Glutamatergic neuron (in vitro differentiated cells): ENCODE measurements around the gene NTRK3. TPM values are rescaled to one million over a fixed set of nuclear protein-coding genes. Genes with fewer than 3 reads are reported as not detected.

Source experiments
- DNase-seq: peaks from one replicate; pipeline ENCODE4 v3.0.0; 2022
- H3K27ac Mint-ChIP-seq: one replicate; pipeline ENCODE4 v1.8.0; 2020; ENCODE audit warnings: mild to moderate bottlenecking, mixed read lengths, inconsistent platforms; ENCODE audit not compliant: unreplicated experiment
- H3K27me3 Mint-ChIP-seq: one replicate; pipeline ENCODE4 v1.8.0; 2020; ENCODE audit warnings: mild to moderate bottlenecking, moderate library complexity, mixed read lengths, inconsistent platforms; ENCODE audit not compliant: unreplicated experiment
- H3K36me3 Mint-ChIP-seq: one replicate; pipeline ENCODE4 v1.8.0; 2020; ENCODE audit warnings: mild to moderate bottlenecking, mixed read lengths, inconsistent platforms; ENCODE audit not compliant: unreplicated experiment
- H3K4me1 Mint-ChIP-seq: one replicate; pipeline ENCODE4 v1.8.0; 2020; ENCODE audit warnings: mild to moderate bottlenecking, low read depth, mixed read lengths, inconsistent platforms; ENCODE audit not compliant: unreplicated experiment
- H3K4me3 Mint-ChIP-seq: one replicate; pipeline ENCODE4 v1.8.0; 2020; ENCODE audit warnings: mild to moderate bottlenecking, mixed read lengths, inconsistent platforms; ENCODE audit not compliant: unreplicated experiment
- H3K9me3 Mint-ChIP-seq: one replicate; pipeline ENCODE4 v1.8.0; 2020; ENCODE audit warnings: mild to moderate bottlenecking, moderate library complexity, mixed read lengths, inconsistent platforms; ENCODE audit not compliant: unreplicated experiment
- total RNA-seq: library from RNA; stranded (reverse); fragmentation: NEBNext Ultra II Directional; extraction: Animal tissue kit (Norgen Biotek cat#: 25700); gene quantifications from one replicate; pipeline ENCODE4 v1.2.1, GENCODE V29; 2021; ENCODE audit not compliant: unreplicated experiment
- TF ChIP-seq, protein P1 (sequence below): fragments of 200-600 bp; sonication (generic); IDR thresholded peaks from one replicate; pipeline ENCODE4 v1.5.0; 2021; ENCODE audit not compliant: partially characterized antibody, unreplicated experiment

Gene NTRK3
- total RNA-seq, 1 donor from 2014 or later, result 9.5 TPM

DNA sequence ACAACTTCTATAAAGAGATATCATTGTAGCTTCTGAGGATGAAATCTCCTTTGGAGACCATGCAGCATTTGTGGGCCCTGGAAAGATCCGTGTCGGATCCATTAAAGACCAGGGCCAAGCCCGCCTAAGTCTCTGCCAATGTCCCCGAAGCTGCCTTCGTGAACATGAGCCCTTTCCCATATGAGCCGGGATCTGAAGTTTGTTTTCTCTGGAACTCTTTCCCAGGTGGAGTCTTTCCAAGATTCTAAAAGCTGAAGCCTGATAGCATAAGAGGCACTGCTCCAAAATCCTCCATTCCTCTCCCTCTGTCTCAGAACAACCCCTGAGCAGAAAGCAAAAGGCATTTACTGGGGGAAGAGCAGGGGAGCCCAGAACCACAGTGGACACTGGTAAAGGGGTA lies 274.6 kb downstream of the NTRK3 start:
- Mint-ChIP-seq H3K4me3 (no peak overlapping the region), H3K27ac (no peak overlapping the region), H3K9me3 (no peaks in the 10 kb centered on the region), H3K36me3 (no peaks in the 10 kb centered on the region), H3K27me3 (peaks cover 2% of the 10 kb centered on the region), H3K4me1 (no peaks in the 10 kb centered on the region)
- TF ChIP-seq, protein P1, sequence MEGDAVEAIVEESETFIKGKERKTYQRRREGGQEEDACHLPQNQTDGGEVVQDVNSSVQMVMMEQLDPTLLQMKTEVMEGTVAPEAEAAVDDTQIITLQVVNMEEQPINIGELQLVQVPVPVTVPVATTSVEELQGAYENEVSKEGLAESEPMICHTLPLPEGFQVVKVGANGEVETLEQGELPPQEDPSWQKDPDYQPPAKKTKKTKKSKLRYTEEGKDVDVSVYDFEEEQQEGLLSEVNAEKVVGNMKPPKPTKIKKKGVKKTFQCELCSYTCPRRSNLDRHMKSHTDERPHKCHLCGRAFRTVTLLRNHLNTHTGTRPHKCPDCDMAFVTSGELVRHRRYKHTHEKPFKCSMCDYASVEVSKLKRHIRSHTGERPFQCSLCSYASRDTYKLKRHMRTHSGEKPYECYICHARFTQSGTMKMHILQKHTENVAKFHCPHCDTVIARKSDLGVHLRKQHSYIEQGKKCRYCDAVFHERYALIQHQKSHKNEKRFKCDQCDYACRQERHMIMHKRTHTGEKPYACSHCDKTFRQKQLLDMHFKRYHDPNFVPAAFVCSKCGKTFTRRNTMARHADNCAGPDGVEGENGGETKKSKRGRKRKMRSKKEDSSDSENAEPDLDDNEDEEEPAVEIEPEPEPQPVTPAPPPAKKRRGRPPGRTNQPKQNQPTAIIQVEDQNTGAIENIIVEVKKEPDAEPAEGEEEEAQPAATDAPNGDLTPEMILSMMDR, result no peak
- no peak for DNase-seq

DNA sequence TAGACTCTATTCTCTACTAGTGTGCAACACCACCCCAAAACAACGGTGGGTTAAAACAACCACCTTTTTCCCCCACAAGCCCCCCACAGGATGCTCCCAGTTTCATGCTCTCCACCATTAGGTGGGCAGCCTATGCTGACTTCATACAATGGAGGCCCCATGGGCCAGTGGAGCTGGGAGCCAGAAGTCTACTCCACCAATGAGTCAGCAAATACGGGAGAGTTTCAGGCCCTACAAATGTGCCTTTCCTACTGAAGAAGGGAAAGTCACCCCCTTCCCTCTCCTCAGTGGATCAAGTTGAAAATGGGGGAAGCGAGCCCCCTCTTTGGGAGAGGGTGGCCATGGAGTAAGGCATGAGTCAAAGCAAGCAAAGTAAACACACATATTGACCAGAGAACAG lies 278.6 kb downstream of the NTRK3 start:
- Mint-ChIP-seq H3K27ac (no peak overlapping the region), H3K4me3 (no peak overlapping the region), H3K36me3 (no peaks in the 10 kb centered on the region), H3K27me3 (peaks cover 2% of the 10 kb centered on the region), H3K4me1 (no peaks in the 10 kb centered on the region), H3K9me3 (no peaks in the 10 kb centered on the region)
- no peak for DNase-seq
- TF ChIP-seq, protein P1, result no peak

DNA sequence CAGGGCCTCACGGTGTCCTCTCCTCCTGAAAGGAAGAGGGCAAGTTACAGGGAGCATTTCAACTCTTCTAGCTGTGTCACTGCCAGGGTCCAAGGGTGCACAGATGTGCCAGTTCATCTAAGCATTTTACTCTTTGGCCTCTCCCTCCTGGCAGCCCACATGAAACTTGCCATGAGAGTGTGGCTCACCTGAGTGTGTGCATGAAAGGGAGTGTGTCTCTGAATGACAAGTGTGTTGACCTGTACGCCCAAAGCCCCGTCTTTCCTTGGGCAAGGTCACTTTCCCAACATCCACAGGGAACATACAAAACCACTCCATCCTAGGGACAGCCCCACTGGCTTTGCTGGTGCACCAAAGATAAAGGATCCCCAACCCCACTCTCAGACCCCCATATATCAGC lies 280.0 kb downstream of the NTRK3 start:
- no peak for DNase-seq

DNA sequence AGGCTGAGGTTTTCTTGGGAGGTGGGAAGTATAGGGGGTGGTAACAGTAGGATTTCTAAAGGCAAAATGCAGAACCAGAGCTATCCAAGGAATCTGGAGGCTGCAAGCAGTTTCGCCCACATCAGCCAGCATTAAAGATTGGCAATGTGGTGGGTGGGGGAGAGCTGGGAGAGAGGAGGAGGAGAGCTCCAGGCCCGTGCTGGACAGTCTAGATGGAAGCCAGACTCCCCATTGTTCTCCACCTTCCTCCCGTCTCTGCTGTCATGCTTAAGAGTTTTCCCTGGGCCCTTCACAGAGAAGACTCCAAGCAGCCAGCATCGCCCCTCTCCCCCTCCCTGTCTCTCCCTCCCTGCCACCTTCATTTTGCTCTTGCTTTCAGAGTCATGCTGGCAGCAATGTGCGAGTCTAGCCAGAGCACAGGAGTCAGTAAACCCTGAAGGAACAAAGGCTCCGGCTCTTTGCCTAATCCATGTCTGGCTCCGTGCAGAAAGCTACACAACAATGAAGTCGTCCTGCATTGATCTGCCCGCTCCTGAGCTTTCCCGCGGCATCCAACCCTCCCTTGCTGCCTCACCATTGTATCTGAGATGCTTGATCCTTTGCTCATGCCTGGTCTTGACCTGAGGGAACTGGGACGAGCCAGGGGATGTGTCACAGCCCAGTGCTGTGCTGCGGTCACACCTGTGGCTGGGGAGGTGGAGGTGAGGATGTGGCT lies 282.9 kb downstream of the NTRK3 start:
- Mint-ChIP-seq H3K36me3 (no peaks in the 10 kb centered on the region), H3K27me3 (peaks cover 2% of the 10 kb centered on the region), H3K4me1 (no peaks in the 10 kb centered on the region), H3K27ac (no peak overlapping the region), H3K4me3 (no peak overlapping the region), H3K9me3 (no peaks in the 10 kb centered on the region)
- TF ChIP-seq, protein P1, result no peak
- no peak for DNase-seq

More for the DNA sequence above, 280.0 kb downstream of the NTRK3 start:
- no peaks in the 10 kb centered on the region for H3K36me3 Mint-ChIP-seq
- TF ChIP-seq, protein P1, result no peak
- H3K27ac Mint-ChIP-seq, result no peak overlapping the region
- peaks cover 2% of the 10 kb centered on the region for H3K27me3 Mint-ChIP-seq
- H3K9me3 Mint-ChIP-seq, result no peaks in the 10 kb centered on the region
- no peak overlapping the region for H3K4me3 Mint-ChIP-seq
- no peaks in the 10 kb centered on the region for H3K4me1 Mint-ChIP-seq

DNA sequence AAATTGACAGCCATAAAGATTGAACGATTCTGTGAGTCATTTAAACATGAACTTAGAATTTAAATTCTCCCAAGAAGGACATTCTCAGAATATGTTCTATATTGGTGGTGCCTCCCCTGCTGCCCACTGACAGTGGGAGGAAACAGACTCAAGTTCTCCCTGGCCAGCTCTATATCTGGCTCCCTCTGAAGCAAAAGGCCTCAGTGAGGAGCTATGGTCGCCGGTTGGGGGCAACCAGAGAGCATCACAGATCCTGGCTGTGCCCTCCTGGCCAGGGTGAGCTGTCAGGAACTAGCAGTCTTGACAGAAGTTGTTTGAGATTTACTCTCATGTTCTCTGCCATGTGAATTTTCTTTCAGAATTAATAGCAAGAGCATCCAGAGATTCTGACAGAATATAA lies 285.5 kb downstream of the NTRK3 start:
- H3K36me3 Mint-ChIP-seq, result no peaks in the 10 kb centered on the region
- no peak overlapping the region for H3K4me3 Mint-ChIP-seq
- no peak for DNase-seq
- no peaks in the 10 kb centered on the region for H3K9me3 Mint-ChIP-seq
- TF ChIP-seq, protein P1, result no peak
- no peaks in the 10 kb centered on the region for H3K4me1 Mint-ChIP-seq
- H3K27me3 Mint-ChIP-seq, result no peaks in the 10 kb centered on the region
- H3K27ac Mint-ChIP-seq, result no peak overlapping the region
